Measurements from ENCODE around the gene CITED1. TPM values are rescaled to one million over a fixed set of nuclear protein-coding genes. Genes with fewer than 3 reads are reported as not detected.

The CITED1 gene
- total RNA-seq, result 0.97 TPM in 1 of 2 replicates, not detected in the other

DNA sequence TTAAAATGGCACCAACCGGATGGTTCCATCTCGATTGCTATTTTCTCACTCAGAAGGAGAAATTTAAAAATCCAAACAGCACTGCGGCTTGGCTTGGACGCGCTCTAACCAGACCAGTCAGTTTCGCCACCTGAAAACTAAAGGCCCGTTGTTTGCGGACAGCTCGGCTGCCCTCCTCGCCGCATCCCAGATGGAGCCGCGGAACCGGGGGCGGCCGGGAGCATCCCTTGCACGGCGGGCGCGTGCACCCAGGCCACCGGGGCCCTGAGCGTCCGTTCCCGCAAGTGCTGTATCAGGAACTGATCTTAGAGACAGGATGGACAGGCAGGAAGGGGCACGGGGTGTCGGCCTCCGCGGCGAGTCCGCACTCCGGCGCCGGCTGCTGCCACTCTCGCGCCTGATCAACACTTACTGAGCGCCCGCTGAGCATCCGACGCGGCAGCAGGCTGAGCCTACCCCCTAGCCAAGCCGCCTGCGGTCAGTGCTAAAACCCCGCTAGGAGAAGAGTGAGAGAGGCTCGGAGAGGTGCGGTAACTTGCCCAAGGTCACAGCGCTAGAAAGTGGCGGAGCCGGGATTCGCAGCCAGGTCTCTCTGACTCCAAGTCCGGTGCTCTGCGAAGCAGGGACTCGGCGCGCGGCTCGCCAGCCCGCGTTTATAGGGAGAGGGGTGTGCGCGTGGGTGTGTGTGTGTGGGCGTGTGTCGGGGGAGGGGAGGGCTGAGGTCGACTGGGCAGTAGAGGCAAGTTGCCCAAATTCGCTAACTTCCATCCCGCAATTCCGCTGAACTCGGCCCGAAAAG, at the start of gene CITED1:
CITED1 (minus strand) TSS at position 629 of the 799 bp plus-strand sequence. CDS start 3,045 bp downstream, outside the sequence.

Small RNAs within 50 kb of the gene (small RNA-seq; reads per million reads assigned to genes)
- not detected for gene RF00019

Other genes starting within 250 kb of the CITED1 start
- 2.9 TPM in 2 replicates for gene RTL5, start 174.0 kb downstream of the CITED1 start, total RNA-seq
- 4.4 and 4.5 TPM in 2 replicates for gene PIN4, start 124.2 kb downstream of the CITED1 start, total RNA-seq
- 0.24 and 0.32 TPM in 2 replicates for gene ERCC6L, start 66.9 kb downstream of the CITED1 start, total RNA-seq
- 735 and 849 TPM in 2 replicates for gene RPS4X, start 28.7 kb downstream of the CITED1 start, total RNA-seq